Activated naive CD4-positive, alpha-beta T cell treated with anti-CD3 and anti-CD28 coated beads, Interleukin-2, amount 10 ng/mL, durations not matched to agents 7 days and 5 days (primary cell): ENCODE measurements around the gene STPG3.
"Not testable (repeated sequence)": the region's sequence is repeated elsewhere in the genome, so short reads cannot be mapped to it uniquely, and the experiment has no call there.

Source experiments
- CTCF ChIA-PET: fragments of 350-600 bp; sonication (Branson Sonifier 250); formaldehyde crosslinking; loops from one replicate; lab custom pipeline; 2021; ENCODE audit warnings: antibody characterized with exemption; lab: Charles Lee
- DNase-seq: peaks from one replicate; pipeline ENCODE4 v3.0.0-alpha.2; 2020
- H3K27ac Mint-ChIP-seq: one replicate; pipeline ENCODE4 v1.8.0; 2021; ENCODE audit warnings: mild to moderate bottlenecking, moderate library complexity, mixed read lengths
- H3K27me3 Mint-ChIP-seq: one replicate; pipeline ENCODE4 v1.8.0; 2021; ENCODE audit warnings: mild to moderate bottlenecking, mixed read lengths
- H3K36me3 Mint-ChIP-seq: one replicate; pipeline ENCODE4 v1.8.0; 2021; ENCODE audit warnings: mixed read lengths
- H3K4me1 Mint-ChIP-seq: one replicate; pipeline ENCODE4 v1.8.0; 2021; ENCODE audit warnings: mixed read lengths
- H3K4me3 Mint-ChIP-seq: one replicate; pipeline ENCODE4 v1.8.0; 2021; ENCODE audit warnings: mild to moderate bottlenecking, moderate library complexity, mixed read lengths
- H3K9me3 Mint-ChIP-seq: one replicate; pipeline ENCODE4 v1.8.0; 2021; ENCODE audit warnings: mixed read lengths

Gene STPG3

DNA sequence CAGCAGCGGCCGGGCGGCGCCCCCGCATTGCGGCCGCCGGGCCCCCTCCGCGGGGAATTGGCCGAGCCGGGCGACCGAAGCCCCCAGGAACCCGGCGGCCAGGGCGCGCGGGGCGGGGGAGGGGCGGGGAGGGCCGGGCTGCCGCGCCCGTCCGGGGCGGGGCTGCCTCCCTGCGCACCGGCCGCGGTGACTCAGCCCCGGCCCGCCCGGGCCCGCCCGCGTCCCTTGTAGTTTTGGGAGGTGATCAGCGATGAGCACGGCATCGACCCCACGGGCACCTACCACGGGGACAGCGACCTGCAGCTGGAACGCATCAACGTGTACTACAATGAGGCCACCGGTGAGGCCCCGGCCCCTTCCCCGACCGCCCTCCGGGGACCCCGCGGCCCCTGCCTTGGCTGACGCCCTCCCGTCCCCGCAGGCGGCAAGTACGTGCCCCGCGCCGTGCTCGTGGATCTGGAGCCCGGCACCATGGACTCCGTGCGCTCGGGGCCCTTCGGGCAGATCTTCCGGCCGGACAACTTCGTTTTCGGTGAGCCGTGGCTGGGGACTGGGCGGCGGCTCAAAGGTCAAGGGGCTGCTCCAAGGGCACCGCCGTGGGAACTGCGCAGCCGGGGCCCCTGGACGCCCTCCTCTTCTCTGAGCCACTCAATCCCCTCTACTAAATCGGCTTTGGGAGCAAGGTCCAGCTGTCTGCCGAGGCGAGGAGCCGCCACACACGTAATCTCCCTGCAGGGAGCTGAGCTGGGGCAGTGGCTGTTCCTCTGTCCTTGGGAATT is 9.4 kb upstream of the STPG3 start:
- peak; percentile 75 for DNase-seq
- Mint-ChIP-seq H3K27ac (peak overlapping the region; percentile 84), H3K36me3 (peaks cover 23% of the 10 kb centered on the region), H3K4me3 (peak overlapping the region; percentile 85), H3K27me3 (peaks cover 4% of the 10 kb centered on the region), H3K4me1 (peaks cover 38% of the 10 kb centered on the region), H3K9me3 (no peaks in the 10 kb centered on the region)
- CTCF ChIA-PET = interaction anchor here (1.8 kb wide), 1 partner anchor 52 kb away, joined by 5 read pairs; no protein-coding TSS in a partner anchor

DNA sequence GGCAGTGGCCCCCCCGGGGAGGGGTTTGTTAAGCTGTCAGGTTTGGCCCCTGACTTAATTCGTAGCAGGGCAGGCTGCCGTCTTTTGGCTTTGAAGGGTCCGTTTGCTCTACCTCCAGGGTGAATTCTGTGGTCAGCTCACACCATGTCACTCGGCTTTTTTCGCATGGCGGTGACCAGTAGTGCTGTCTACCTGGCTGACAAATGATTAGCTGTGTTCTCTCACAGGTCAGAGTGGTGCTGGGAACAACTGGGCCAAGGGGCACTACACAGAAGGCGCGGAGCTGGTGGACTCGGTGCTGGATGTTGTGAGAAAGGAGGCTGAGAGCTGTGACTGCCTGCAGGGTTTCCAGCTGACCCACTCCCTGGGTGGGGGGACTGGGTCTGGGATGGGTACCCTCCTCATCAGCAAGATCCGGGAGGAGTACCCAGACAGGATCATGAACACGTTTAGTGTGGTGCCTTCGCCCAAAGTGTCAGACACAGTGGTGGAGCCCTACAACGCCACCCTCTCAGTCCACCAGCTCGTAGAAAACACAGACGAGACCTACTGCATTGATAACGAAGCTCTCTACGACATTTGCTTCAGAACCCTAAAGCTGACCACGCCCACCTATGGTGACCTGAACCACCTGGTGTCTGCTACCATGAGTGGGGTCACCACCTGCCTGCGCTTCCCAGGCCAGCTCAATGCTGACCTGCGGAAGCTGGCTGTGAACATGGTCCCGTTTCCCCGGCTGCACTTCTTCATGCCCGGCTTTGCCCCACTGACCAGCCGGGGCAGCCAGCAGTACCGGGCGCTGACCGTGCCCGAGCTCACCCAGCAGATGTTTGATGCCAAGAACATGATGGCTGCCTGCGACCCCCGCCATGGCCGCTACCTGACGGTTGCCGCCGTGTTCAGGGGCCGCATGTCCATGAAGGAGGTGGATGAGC is 8.6 kb upstream of the STPG3 start:
- Mint-ChIP-seq H3K9me3 (no peaks in the 10 kb centered on the region), H3K27me3 (peaks cover 4% of the 10 kb centered on the region), H3K4me1 (peaks cover 35% of the 10 kb centered on the region), H3K27ac (peak overlapping the region; percentile 84), H3K36me3 (peaks cover 23% of the 10 kb centered on the region), H3K4me3 (peak overlapping the region; percentile 85)
- CTCF ChIA-PET = interaction anchor here (0.8 kb wide), 1 partner anchor 12 kb away, joined by 4 read pairs; no protein-coding TSS in a partner anchor
- DNase-seq = no peak

GRCh38 chr9:137243266-137243625 is 7.8 kb upstream of the STPG3 start:
- Mint-ChIP-seq H3K4me1 (peaks cover 33% of the 10 kb centered on the region), H3K36me3 (peaks cover 23% of the 10 kb centered on the region), H3K27ac (peak overlapping the region; percentile 55), H3K4me3 (peak overlapping the region; percentile 31)
- DNase-seq, H3K9me3 Mint-ChIP-seq, CTCF ChIA-PET, H3K27me3 Mint-ChIP-seq: not testable (repeated sequence)

DNA sequence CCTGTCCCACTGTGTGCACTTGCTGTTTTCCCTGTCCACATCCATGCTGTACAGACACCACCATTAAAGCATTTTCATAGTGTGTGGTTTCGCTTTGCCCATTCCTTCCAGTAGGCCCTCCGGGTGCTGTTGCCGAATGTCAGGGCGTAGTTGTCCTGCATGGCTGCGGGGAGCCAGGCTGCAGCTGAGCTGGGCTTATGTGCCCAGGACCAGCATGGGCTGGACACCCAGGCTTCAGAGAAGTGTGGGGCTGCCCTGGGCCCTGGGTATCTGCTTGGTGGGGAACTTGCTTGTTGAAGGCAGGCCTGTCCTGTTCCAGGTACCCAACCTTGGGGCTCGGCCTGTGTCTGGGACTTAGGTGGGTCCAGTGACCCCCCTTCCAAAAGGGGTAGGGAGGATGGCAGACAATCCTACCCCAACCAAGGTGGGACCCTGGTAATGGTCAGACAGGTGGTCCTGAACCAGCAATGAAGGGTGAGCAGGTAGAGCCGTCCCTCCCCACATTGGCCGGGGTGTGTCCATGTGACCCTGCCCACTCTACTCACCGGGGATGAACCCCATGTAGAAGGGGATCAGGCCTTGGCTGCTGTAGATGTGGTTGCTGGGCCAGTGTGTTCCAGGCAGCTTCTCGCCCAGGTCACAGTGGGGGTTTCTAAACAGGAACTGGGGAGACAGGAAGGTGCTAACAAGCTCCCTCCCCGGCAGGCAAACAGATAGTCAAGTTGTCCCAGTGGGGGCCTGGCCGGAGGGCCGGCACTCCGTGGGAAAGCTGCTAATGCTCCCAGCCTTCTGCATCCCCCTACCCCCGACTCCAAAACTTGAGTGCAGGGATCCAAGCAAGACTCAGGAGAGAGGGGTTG is 7.2 kb upstream of the STPG3 start:
- DNase-seq = no peak
- CTCF ChIA-PET = no interaction called here
- Mint-ChIP-seq H3K36me3 (peaks cover 23% of the 10 kb centered on the region), H3K4me1 (peaks cover 29% of the 10 kb centered on the region), H3K27me3 (peaks cover 7% of the 10 kb centered on the region), H3K27ac (peak overlapping the region; percentile 37), H3K9me3 (no peaks in the 10 kb centered on the region), H3K4me3 (peak overlapping the region; percentile 31)

- Mint-ChIP-seq H3K27me3 (peaks cover 13% of the 10 kb centered on the region), H3K4me1 (peaks cover 22% of the 10 kb centered on the region), H3K9me3 (no peaks in the 10 kb centered on the region), H3K36me3 (peaks cover 23% of the 10 kb centered on the region), H3K4me3 (no peak overlapping the region), H3K27ac (no peak overlapping the region)
- DNase-seq = no peak
- CTCF ChIA-PET = interaction anchor here (0.9 kb wide), 1 partner anchor 14 kb away, joined by 3 read pairs; no protein-coding TSS in a partner anchor
These were observed 6.3 kb upstream of the STPG3 start for GRCh38 chr9:137244486-137245449.

- CTCF ChIA-PET = interaction anchor here (0.9 to 1.9 kb wide), 2 partner anchors 9 to 13 kb away, joined by 3 to 5 read pairs; no protein-coding TSS in a partner anchor
- peaks cover 20% of the 10 kb centered on the region for H3K4me1 Mint-ChIP-seq
- no peak for DNase-seq
- no peaks in the 10 kb centered on the region for H3K9me3 Mint-ChIP-seq
- H3K27ac Mint-ChIP-seq = no peak overlapping the region
- no peak overlapping the region for H3K4me3 Mint-ChIP-seq
- H3K27me3 Mint-ChIP-seq = peaks cover 18% of the 10 kb centered on the region
- H3K36me3 Mint-ChIP-seq = peaks cover 23% of the 10 kb centered on the region
These were observed 5.3 kb upstream of the STPG3 start for GRCh38 chr9:137245450-137246421.

- peaks cover 15% of the 10 kb centered on the region for H3K36me3 Mint-ChIP-seq
- H3K4me3 Mint-ChIP-seq = no peak overlapping the region
- CTCF ChIA-PET = interaction anchor here (0.9 to 1.9 kb wide), 2 partner anchors 9 to 11 kb away, joined by 3 to 5 read pairs; no protein-coding TSS in a partner anchor
- peaks cover 14% of the 10 kb centered on the region for H3K4me1 Mint-ChIP-seq
- DNase-seq = no peak
- no peaks in the 10 kb centered on the region for H3K9me3 Mint-ChIP-seq
- H3K27me3 Mint-ChIP-seq = peaks cover 14% of the 10 kb centered on the region
- H3K27ac Mint-ChIP-seq = no peak overlapping the region
These were observed 3.8 kb upstream of the STPG3 start for GRCh38 chr9:137247135-137247915.

DNA sequence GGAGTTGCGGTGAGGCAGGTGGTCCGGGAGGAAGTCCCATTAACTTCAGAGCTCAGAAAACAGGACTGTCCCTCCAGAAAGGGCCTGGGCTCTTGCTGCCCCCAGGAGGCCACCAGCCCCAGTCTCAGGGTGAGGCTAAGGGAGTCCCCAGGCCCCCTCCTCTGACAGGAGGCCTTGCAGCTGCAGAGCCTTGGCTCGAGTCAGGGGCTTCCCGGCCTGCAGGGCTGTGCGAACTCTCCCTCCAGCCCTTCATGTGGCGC is 3.2 kb upstream of the STPG3 start:
- Mint-ChIP-seq H3K27ac (no peak overlapping the region), H3K9me3 (no peaks in the 10 kb centered on the region), H3K4me3 (no peak overlapping the region), H3K36me3 (peaks cover 10% of the 10 kb centered on the region), H3K27me3 (peaks cover 14% of the 10 kb centered on the region), H3K4me1 (peaks cover 9% of the 10 kb centered on the region)
- CTCF ChIA-PET = interaction anchor here (1.9 kb wide), 1 partner anchor 11 kb away, joined by 5 read pairs; no protein-coding TSS in a partner anchor
- DNase-seq = no peak

GRCh38 chr9:137250329-137251193 is 525 bp upstream of the STPG3 start:
- CTCF ChIA-PET = interaction anchor here (1.6 kb wide), 1 partner anchor 14 kb away, joined by 3 read pairs; no protein-coding TSS in a partner anchor
- no peaks in the 10 kb centered on the region for H3K9me3 Mint-ChIP-seq
- H3K36me3 Mint-ChIP-seq = peaks cover 2% of the 10 kb centered on the region
- H3K4me3 Mint-ChIP-seq = no peak overlapping the region
- peaks cover 4% of the 10 kb centered on the region for H3K4me1 Mint-ChIP-seq
- DNase-seq = no peak
- no peak overlapping the region for H3K27ac Mint-ChIP-seq
- H3K27me3 Mint-ChIP-seq = peaks cover 19% of the 10 kb centered on the region

GRCh38 chr9:137251490-137252268 is 593 bp downstream of the STPG3 start:
- CTCF ChIA-PET = no interaction called here
- Mint-ChIP-seq H3K9me3 (no peaks in the 10 kb centered on the region), H3K27me3 (peaks cover 19% of the 10 kb centered on the region), H3K4me1 (peaks cover 14% of the 10 kb centered on the region), H3K4me3 (no peak overlapping the region), H3K27ac (no peak overlapping the region), H3K36me3 (peaks cover 8% of the 10 kb centered on the region)
- DNase-seq = no peak
